ENCODE measurements around the gene CDC14A.

DNA sequence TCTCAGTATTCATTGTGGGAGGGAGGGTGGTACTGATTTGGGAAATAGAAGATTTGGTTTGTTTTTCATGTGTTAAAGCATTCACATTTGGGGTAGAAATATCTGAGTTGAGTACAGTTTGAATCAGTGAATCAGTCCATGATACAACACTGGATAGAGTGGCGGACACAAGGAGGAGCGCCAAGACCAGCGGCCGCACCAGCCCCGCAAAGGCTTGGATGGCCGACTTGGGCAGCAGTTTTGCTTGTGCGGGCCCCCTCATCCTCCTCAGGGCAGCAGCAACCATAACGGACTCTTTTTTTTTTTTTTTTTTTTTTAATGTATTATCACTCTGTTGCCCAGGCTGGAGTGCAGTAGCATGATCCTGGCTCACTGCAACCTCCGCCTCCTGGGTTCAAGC is 20.0 kb upstream of the CDC14A start:
- no peak for TF ChIP-seq POLR2A (IDR thresholded peaks at IDR 0.05)
- TF ChIP-seq, protein P1, sequence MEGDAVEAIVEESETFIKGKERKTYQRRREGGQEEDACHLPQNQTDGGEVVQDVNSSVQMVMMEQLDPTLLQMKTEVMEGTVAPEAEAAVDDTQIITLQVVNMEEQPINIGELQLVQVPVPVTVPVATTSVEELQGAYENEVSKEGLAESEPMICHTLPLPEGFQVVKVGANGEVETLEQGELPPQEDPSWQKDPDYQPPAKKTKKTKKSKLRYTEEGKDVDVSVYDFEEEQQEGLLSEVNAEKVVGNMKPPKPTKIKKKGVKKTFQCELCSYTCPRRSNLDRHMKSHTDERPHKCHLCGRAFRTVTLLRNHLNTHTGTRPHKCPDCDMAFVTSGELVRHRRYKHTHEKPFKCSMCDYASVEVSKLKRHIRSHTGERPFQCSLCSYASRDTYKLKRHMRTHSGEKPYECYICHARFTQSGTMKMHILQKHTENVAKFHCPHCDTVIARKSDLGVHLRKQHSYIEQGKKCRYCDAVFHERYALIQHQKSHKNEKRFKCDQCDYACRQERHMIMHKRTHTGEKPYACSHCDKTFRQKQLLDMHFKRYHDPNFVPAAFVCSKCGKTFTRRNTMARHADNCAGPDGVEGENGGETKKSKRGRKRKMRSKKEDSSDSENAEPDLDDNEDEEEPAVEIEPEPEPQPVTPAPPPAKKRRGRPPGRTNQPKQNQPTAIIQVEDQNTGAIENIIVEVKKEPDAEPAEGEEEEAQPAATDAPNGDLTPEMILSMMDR (IDR thresholded peaks at IDR 0.05): no peak

Measured in body of pancreas (tissue), 4 donors.